Panc1 (cell line): ENCODE measurements around the gene MAP7. TPM values are rescaled to one million over a fixed set of nuclear protein-coding genes. Genes with fewer than 3 reads are reported as not detected.

Experiments
- ATAC-seq: fragments of 200-7000 bp; cut with Tn5 transposase; 2 replicates; pipeline ENCODE4 v1.9.1; 2020; ENCODE audit warnings: mild to moderate bottlenecking, moderate library complexity
- BruUV-seq: library from RNA; stranded (reverse); fragments of 400-500 nt; replicated peaks from 2 replicates; lab custom pipeline; 2021; lab: Mats Ljungman, UMichigan
- CTCF ChIA-PET: fragments of 300-600 bp; sonication (Branson Sonifier 250); formaldehyde crosslinking; loops from one replicate; lab custom pipeline; 2022; ENCODE audit warnings: antibody characterized with exemption; lab: Charles Lee
- POLR2A ChIA-PET: fragments of 300-600 bp; sonication (Branson Sonifier 250); formaldehyde crosslinking; loops from one replicate; lab custom pipeline; 2022; ENCODE audit warnings: antibody characterized with exemption; lab: Charles Lee
- DNase-seq: peaks from one replicate; pipeline ENCODE4 v3.0.0-alpha.2; 2010; ENCODE audit warnings: low read depth, low spot score
- H3K27ac ChIP-seq: 2 replicates; pipeline ENCODE4 v1.5.1; 2011; ENCODE audit warnings: mild to moderate bottlenecking, low read length, inconsistent platforms
- H3K27me3 ChIP-seq: fragments of 200-500 bp; sonication (Bioruptor generic); 2 replicates; pipeline ENCODE4 v1.6.0; 2014; ENCODE audit warnings: low read length, inconsistent platforms; ENCODE audit not compliant: control insufficient read depth, insufficient read depth
- H3K36me3 ChIP-seq: fragments of 200-500 bp; sonication (Bioruptor generic); 2 replicates; pipeline ENCODE4 v1.5.1; 2014; ENCODE audit warnings: inconsistent platforms, mild to moderate bottlenecking, low read length, moderate library complexity; ENCODE audit not compliant: control insufficient read depth, insufficient read depth
- H3K4me1 ChIP-seq: 2 replicates; pipeline ENCODE4 v1.5.1; 2011; ENCODE audit warnings: inconsistent platforms, mild to moderate bottlenecking, low read length, moderate library complexity; ENCODE audit not compliant: control insufficient read depth, insufficient read depth
- H3K4me3 ChIP-seq, 2 experiments: 2 replicates each; pipeline ENCODE4 v1.5.1; 2011 to 2012; ENCODE audit warnings: low read depth in 2 of 2, low read length in 2 of 2, mild to moderate bottlenecking in 2 of 2, inconsistent platforms in 1 of 2, moderate library complexity in 1 of 2
- H3K9me3 ChIP-seq: fragments of 200-500 bp; sonication (Bioruptor generic); 2 replicates; pipeline ENCODE4 v1.5.1; 2014; ENCODE audit warnings: low read depth, mild to moderate bottlenecking, inconsistent platforms, low read length, moderate library complexity; ENCODE audit not compliant: control insufficient read depth, insufficient read depth
- CTCF ChIP-seq: fragments of 450-650 bp; IDR thresholded peaks from 2 replicates; pipeline ENCODE4 v1.5.1; 2017; ENCODE audit warnings: mild to moderate bottlenecking
- POLR2AphosphoS5 ChIP-seq: IDR thresholded peaks from 2 replicates; pipeline ENCODE4 v1.6.1; 2012; ENCODE audit warnings: mild to moderate bottlenecking, low read depth, low read length, moderate library complexity
- REST ChIP-seq, 2 experiments: IDR thresholded peaks; 2 replicates each; pipeline ENCODE4 v1.6.1; 2011 to 2012; ENCODE audit warnings: low read depth in 2 of 2, control low read depth in 1 of 2, low read length in 1 of 2, mild to moderate bottlenecking in 1 of 2, moderate library complexity in 1 of 2; ENCODE audit not compliant: insufficient read depth in 1 of 2
- SIN3A ChIP-seq: IDR thresholded peaks from 2 replicates; pipeline ENCODE4 v1.6.1; 2012; ENCODE audit warnings: low read depth, mild to moderate bottlenecking, low read length, moderate library complexity, borderline replicate concordance; ENCODE audit not compliant: insufficient read depth
- TCF7L2 ChIP-seq: IDR thresholded peaks from 2 replicates; pipeline ENCODE4 v1.6.1; 2011; ENCODE audit warnings: mild to moderate bottlenecking, low read depth, low read length, inconsistent platforms
- in situ Hi-C: cut with HindIII; loops from 2 replicates; pipeline ENCODE4 v1.10.0; 2016; ENCODE audit warnings: low sequenced_read_pairs, low pct_unique_long_range_greater_than_20kb
- intact Hi-C: fragments of 100-400 bp; cut with micrococcal nuclease; formaldehyde crosslinking; loops from one replicate; pipeline ENCODE4 v1.10.0; 2022; ENCODE audit not compliant: unreplicated experiment
- total RNA-seq: library from RNA; stranded (reverse); gene quantifications from one replicate; pipeline ENCODE4 v1.2.1, GENCODE V29; 2021; ENCODE audit not compliant: unreplicated experiment

The MAP7 gene
- total RNA-seq, 1 experiment from 2014 or later, result 1.8 TPM

DNA sequence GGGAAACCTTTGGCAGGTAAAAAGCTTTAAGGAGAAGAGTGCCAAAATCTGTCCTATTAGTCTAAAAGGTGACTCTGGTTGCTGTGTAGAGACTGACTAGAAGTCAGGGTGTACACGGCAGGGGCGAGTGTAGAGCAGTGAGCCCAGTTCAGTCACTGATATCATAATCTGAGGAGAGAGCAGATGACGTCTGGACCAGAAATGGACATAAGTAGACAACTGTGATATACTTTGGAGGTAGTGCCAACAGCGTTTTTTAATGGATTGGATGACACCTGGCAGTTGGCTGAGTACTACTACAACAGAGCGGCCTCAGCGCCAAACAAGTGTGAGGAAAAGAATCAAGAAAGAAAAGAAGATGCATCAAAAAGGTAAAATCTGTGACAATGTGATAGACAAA lies 76.0 kb downstream of the MAP7 start:
- ATAC-seq (no peak), DNase-seq (no peak)
- in situ Hi-C loops (no loop called here), intact Hi-C loops (no loop called here)
- Histone ChIP-seq H3K36me3 (no peaks in the 10 kb centered on the region), H3K9me3 (no peaks in the 10 kb centered on the region), H3K4me3 (no peak overlapping the region), H3K27me3 (no peaks in the 10 kb centered on the region), H3K4me1 (no peaks in the 10 kb centered on the region), H3K27ac (no peak overlapping the region)
- TF ChIP-seq REST (IDR thresholded peaks at IDR 0.05; ENCODE audit: insufficient read depth in 1 of 2, low read depth in 2 of 2, low read length in 1 of 2), result no peak
- TF ChIP-seq CTCF, result no peak
- no peak for TF ChIP-seq TCF7L2
- no peak for TF ChIP-seq SIN3A
- no peak for TF ChIP-seq POLR2AphosphoS5
- ChIA-PET POLR2A (no interaction called here), CTCF (no interaction called here)
- BruUV-seq, result no TSS peak

DNA sequence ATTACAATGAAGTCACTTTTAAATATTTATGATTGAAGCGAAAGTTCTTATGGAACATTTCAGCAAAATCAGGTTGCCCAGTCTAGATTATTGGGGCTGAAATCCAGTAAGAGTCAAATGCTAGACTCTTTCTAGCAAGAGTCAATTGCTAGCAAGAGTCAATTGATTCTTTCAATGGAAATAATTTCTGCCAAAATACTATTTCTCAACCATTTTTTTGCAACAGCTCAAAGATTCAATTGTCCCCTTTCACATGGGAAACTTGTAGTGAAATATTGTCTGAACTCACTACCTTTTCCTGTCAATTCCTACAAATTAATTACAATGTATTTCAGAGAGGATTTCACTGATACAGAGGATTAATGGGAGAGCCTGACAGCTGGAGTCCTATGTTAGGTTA lies 78.3 kb downstream of the MAP7 start:
- no peaks in the 10 kb centered on the region for H3K36me3 ChIP-seq
- TF ChIP-seq POLR2AphosphoS5 (no peak), SIN3A (no peak), CTCF (no peak), REST (IDR thresholded peaks at IDR 0.05; ENCODE audit: insufficient read depth in 1 of 2, low read depth in 2 of 2, low read length in 1 of 2) (no peak), TCF7L2 (no peak)
- ChIA-PET CTCF (no interaction called here), POLR2A (no interaction called here)
- H3K4me1 ChIP-seq, result no peaks in the 10 kb centered on the region
- no TSS peak for BruUV-seq
- no peak for ATAC-seq
- H3K4me3 ChIP-seq, result no peak overlapping the region
- in situ Hi-C loops, result no loop called here
- intact Hi-C loops, result no loop called here
- no peaks in the 10 kb centered on the region for H3K9me3 ChIP-seq
- DNase-seq, result no peak
- H3K27ac ChIP-seq, result no peak overlapping the region
- H3K27me3 ChIP-seq, result no peaks in the 10 kb centered on the region
